Mesothelial cell of epicardium (in vitro differentiated cells): ENCODE data around the gene DAO. TPM values are rescaled to one million over a fixed set of nuclear protein-coding genes. Genes with fewer than 3 reads are reported as not detected.

Source experiments
- DNase-seq, 2 experiments: peaks; one replicate each; pipeline ENCODE4 v3.0.0; 2021; ENCODE audit warnings: low spot score in 2 of 2; ENCODE audit not compliant: unreplicated experiment in 2 of 2
- H3K27ac Mint-ChIP-seq: 2 replicates; pipeline ENCODE4 v1.8.0; 2021; ENCODE audit warnings: mixed read lengths
- H3K27me3 Mint-ChIP-seq: 2 replicates; pipeline ENCODE4 v1.8.0; 2021; ENCODE audit warnings: low read depth, mixed read lengths
- H3K36me3 Mint-ChIP-seq: 2 replicates; pipeline ENCODE4 v1.8.0; 2021; ENCODE audit warnings: mixed read lengths
- H3K4me1 Mint-ChIP-seq: 2 replicates; pipeline ENCODE4 v1.8.0; 2021; ENCODE audit warnings: mixed read lengths
- H3K4me3 Mint-ChIP-seq: 2 replicates; pipeline ENCODE4 v1.8.0; 2021; ENCODE audit warnings: mild to moderate bottlenecking, moderate library complexity, mixed read lengths
- H3K9me3 Mint-ChIP-seq: 2 replicates; pipeline ENCODE4 v1.8.0; 2021; ENCODE audit warnings: mixed read lengths
- microRNA-seq: library from miRNA; unstranded; fragments of <30 nt; microRNA quantifications from one replicate; pipeline ENCODE4 v1.2.0, GENCODE V29; 2021; ENCODE audit warnings: inconsistent platforms, mixed read lengths
- total RNA-seq: library from RNA; stranded (reverse); gene quantifications from 3 replicates; pipeline ENCODE4 v1.2.1, GENCODE V29; 2021
- TF ChIP-seq, protein P1 (sequence below): fragments of 200-600 bp; sonication (generic); IDR thresholded peaks from one replicate; pipeline ENCODE4 v1.5.0; 2021; ENCODE audit warnings: antibody characterized with exemption; ENCODE audit not compliant: unreplicated experiment

The DAO gene
- total RNA-seq, 1 donor from 2014 or later = not detected

DNA sequence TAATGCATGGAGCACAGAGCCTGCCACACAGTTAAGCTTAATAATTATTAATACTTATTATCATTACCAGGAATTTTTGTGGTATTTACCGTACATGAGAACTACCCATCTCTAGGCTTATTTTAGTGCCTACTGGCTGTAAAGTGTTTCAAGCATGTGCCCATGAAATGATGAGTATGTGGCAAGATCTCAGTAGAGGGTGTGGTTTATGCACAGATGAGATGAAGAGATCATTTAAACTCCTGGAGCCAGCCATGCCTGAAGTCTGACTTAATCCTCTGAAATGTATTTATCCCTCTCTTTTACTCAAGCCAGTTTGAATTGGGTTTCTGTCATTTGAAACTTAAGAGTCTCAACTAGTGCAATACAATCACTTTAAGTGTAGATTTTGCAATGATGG is 60.2 kb downstream of the DAO start:
- TF ChIP-seq, protein P1, sequence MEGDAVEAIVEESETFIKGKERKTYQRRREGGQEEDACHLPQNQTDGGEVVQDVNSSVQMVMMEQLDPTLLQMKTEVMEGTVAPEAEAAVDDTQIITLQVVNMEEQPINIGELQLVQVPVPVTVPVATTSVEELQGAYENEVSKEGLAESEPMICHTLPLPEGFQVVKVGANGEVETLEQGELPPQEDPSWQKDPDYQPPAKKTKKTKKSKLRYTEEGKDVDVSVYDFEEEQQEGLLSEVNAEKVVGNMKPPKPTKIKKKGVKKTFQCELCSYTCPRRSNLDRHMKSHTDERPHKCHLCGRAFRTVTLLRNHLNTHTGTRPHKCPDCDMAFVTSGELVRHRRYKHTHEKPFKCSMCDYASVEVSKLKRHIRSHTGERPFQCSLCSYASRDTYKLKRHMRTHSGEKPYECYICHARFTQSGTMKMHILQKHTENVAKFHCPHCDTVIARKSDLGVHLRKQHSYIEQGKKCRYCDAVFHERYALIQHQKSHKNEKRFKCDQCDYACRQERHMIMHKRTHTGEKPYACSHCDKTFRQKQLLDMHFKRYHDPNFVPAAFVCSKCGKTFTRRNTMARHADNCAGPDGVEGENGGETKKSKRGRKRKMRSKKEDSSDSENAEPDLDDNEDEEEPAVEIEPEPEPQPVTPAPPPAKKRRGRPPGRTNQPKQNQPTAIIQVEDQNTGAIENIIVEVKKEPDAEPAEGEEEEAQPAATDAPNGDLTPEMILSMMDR = no peak
- Mint-ChIP-seq H3K4me3 (no peak overlapping the region), H3K36me3 (no peaks in the 10 kb centered on the region), H3K27ac (no peak overlapping the region), H3K27me3 (peaks cover 18% of the 10 kb centered on the region), H3K9me3 (no peaks in the 10 kb centered on the region), H3K4me1 (no peaks in the 10 kb centered on the region)
- no peak for DNase-seq

DNA sequence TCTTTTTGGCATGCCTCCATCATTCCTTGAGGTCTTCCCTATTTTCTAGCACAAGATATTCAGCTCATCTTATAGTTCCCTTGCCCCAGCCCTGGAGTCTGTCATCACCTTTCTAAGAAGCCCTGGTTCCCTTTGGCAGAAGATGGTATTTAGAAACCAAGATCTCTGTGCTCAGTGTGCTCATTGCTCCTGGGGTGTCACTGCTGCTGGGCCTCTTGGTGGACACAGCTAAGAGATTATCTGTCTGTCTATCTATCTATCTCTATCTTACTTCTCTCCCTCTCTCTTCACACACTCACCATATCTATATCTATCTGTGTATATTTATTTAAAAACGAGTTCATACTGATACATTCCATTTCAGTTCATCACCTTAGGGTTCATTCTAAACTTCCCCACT is 67.2 kb downstream of the DAO start:
- H3K36me3 Mint-ChIP-seq = no peaks in the 10 kb centered on the region
- DNase-seq = no peak

DNA sequence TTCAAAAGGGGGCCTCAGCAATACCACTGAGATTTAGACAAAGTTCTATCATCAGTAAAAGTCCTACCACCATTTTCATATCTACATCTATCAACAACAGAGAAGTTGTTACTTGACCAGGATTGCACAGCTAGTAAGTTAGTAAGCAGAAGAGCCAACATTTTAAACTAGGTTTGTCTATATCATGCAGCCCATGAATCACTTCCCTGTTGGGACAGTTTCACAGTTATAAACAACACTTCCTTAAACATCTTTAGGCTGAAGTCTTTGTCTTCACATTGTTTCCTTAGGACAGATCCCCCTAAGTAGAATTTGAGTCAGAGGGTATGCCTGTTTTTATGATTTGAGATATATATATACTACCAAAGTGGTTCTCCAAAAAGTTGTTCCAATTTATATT is 68.5 kb downstream of the DAO start:
- TF ChIP-seq, protein P1 = no peak
- Mint-ChIP-seq H3K27ac (no peak overlapping the region), H3K4me1 (no peaks in the 10 kb centered on the region), H3K36me3 (no peaks in the 10 kb centered on the region), H3K4me3 (no peak overlapping the region), H3K9me3 (peaks cover 21% of the 10 kb centered on the region), H3K27me3 (peaks cover 3% of the 10 kb centered on the region)
- DNase-seq = no peak

More for the DNA sequence above, 67.2 kb downstream of the DAO start:
- Mint-ChIP-seq H3K9me3 (peaks cover 21% of the 10 kb centered on the region), H3K4me3 (no peak overlapping the region), H3K27me3 (peaks cover 1% of the 10 kb centered on the region), H3K4me1 (no peaks in the 10 kb centered on the region), H3K27ac (no peak overlapping the region)
- TF ChIP-seq, protein P1 = no peak

DNA sequence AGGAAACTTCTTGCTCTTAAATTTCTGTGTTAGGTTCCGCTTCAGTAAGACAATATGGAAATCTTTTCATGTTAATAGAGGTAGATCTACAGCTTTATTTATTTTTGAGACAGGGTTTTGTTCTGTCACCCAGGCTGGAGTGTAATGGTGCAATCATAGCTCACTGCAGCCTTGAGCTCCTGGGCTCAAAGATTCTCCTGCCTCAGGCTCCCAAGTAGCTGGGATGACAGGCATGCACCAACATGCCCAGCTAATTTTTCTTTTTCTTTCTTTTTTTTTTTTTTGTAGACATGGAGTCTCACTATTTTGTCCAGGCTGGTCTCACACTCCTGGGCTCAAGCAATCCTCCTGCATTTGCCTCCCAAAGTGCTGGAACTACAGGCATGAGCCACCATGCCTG is 70.1 kb downstream of the DAO start:
- H3K27me3 Mint-ChIP-seq = peaks cover 5% of the 10 kb centered on the region
- H3K4me1 Mint-ChIP-seq = no peaks in the 10 kb centered on the region
- H3K4me3 Mint-ChIP-seq = no peak overlapping the region
- peaks cover 21% of the 10 kb centered on the region for H3K9me3 Mint-ChIP-seq
- no peak overlapping the region for H3K27ac Mint-ChIP-seq
- H3K36me3 Mint-ChIP-seq = no peaks in the 10 kb centered on the region
- no peak for DNase-seq
- TF ChIP-seq, protein P1 = no peak

Small RNA genes within 50 kb of the gene (microRNA-seq; reads per million reads assigned to microRNA genes)
- gene MIR619 = not detected

Other genes with a start within 250 kb of the DAO start
- 0.33 to 0.47 TPM in 2 of 3 replicates, not detected in the other for gene SELPLG, start 246.2 kb upstream of the DAO start, total RNA-seq
- 61.8 to 65.3 TPM (median 64.8 TPM) in 3 replicates for gene CORO1C, start 148.6 kb upstream of the DAO start, total RNA-seq
- 36.1 to 38.4 TPM (median 37.7 TPM) in 3 replicates for gene SSH1, start 22.5 kb upstream of the DAO start, total RNA-seq
- gene SVOP, start 141.0 kb downstream of the DAO start, total RNA-seq = not detected in 3 replicates
- gene USP30, start 172.5 kb downstream of the DAO start, total RNA-seq = 21.6 to 27.3 TPM (median 23.0 TPM) in 3 replicates
- 37.3 to 39.6 TPM (median 37.4 TPM) in 3 replicates for gene ALKBH2, start 213.4 kb downstream of the DAO start, total RNA-seq
- 48.2 to 49.0 TPM (median 48.7 TPM) in 3 replicates for gene UNG, start 217.5 kb downstream of the DAO start, total RNA-seq
- gene ACACB, start 236.5 kb downstream of the DAO start, total RNA-seq = 15.4 to 18.2 TPM (median 16.4 TPM) in 3 replicates